GM19035 (cell line): ENCODE results near the gene RIC1.
"Not testable (repeated sequence)": the region's sequence is repeated elsewhere in the genome, so short reads cannot be mapped to it uniquely, and the experiment has no call there.

Experiments
- ATAC-seq: cut with Tn5 transposase; IDR thresholded peaks from one replicate; pipeline ENCODE4 v1.9.1; 2021; ENCODE audit not compliant: unreplicated experiment

Gene RIC1

GRCh38 chr9:5783982-5784381 lies 155.1 kb downstream of the RIC1 start:
- no peak for ATAC-seq

- ATAC-seq, result no peak
These were observed 155.8 kb downstream of the RIC1 start for GRCh38 chr9:5784526-5785315.

DNA sequence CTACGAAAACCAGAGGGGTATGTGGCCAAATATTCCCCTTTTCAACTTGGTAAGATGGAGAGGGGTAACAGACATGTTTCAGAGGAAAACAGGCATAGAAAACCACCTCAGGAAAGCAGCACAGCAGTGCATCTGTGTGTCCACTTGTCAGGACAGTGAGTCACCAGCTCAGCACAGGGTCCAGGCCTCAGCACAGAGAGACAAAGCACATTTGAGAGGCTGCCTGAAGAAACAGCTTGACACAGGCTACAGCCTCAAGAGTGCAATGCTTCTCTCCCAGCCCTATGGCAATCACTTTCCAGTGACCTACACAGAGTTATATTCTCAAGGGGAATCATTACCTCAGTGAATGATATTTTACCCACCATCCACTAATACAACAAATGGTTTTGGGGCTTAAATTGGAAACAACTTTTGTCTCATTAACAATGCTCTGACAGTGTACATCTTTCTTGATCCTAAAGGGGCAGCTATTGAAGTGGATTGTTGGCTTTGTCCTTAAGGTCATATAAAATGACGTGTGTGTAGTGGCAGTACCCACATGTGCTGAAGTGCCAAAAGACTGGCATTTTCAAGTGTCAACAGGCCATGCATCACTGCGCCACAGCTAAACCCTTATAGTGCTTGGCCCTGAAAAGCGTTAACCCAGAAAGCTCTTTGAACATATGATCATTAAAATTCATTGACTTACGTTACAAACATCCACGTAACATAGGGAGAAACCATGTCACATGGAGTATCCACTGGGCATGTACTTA lies 157.6 kb downstream of the RIC1 start:
- ATAC-seq, result no peak

DNA sequence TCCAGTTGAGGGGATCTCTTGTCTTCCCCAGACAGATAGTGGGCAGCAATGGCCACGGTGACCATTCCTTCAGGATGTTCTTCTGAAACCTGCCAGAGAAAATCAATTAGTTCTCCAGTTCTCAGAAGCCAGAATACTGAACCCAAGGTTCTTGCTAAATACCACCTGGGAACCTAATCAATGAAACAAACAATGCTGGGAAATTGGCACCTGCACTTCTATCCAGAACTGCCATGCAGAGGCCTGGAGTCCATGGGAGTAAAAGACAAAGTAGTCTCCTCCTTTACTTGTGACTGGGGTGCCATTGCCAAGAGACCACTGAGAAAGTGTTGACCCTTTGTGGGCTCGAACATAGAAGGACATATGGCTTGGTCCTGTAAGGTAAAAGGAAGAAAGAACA lies 158.3 kb downstream of the RIC1 start:
- no peak for ATAC-seq

DNA sequence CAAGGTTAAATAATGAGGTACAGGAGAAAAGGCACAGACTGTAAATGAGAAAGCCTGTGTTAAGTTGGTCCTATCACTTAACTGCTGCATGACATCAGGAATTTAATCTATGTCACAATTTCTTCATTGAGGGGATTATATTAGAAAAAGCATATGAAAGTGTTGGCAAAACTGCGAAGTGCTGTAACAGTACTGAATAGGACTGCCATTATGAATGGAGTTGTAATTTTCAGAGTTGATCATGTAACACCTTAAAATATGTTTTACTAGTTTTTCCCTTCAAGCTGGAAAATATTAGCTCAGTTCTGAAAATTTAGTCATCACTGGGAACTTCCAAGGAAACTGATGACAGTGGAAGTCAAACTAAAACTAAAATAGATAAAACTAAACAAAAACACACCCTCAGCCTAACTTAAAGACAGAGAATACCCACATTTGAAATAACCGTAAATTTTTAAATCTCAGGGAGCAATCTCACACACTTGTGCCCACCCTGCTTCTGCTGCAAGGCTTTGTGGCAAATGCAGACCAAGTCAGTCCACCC lies 158.9 kb downstream of the RIC1 start:
- no peak for ATAC-seq

- no peak for ATAC-seq
These were observed 160.6 kb downstream of the RIC1 start for GRCh38 chr9:5789489-5789888.

DNA sequence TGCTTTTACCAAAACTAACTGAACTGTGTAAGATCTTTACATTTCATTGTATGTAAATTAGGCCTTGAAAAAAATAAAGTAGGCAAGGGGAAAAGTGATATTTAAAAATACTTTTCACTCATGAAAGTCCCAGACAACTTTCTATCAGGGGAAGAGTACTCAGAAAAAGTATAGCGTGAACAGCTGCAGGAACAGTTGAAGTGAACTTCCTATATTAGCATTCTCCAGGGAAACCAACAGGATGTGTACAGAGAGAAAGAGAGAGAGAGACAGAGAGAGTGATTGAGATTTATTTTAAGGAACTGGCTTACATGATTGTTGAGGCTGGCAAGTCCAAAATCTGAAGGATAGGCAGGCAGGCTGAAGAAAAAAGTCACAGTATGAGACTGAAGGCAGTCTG lies 162.0 kb downstream of the RIC1 start:
- no peak for ATAC-seq

GRCh38 chr9:5791870-5792269 lies 163.0 kb downstream of the RIC1 start:
- ATAC-seq, result no peak

- ATAC-seq, result no peak
These were observed 164.9 kb downstream of the RIC1 start for GRCh38 chr9:5793812-5794211.

DNA sequence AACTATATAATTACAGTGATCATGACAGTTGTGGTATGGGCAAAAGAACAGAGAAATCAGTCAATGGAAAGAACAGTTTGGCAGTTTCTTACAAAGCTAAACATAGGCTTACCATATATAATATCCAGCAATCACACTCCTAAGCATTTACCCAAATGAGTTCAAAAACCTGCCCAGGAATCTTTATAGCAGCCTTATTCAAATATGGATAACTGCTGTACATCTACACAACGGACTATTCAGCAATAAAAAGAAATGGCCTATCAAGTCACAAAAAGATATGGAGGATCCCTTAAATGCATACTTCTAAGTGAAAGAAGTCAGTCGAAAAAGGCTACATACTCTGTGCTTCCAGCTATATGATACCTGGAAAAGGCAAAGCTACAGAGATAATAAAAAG lies 167.4 kb downstream of the RIC1 start:
- ATAC-seq, result no peak

DNA sequence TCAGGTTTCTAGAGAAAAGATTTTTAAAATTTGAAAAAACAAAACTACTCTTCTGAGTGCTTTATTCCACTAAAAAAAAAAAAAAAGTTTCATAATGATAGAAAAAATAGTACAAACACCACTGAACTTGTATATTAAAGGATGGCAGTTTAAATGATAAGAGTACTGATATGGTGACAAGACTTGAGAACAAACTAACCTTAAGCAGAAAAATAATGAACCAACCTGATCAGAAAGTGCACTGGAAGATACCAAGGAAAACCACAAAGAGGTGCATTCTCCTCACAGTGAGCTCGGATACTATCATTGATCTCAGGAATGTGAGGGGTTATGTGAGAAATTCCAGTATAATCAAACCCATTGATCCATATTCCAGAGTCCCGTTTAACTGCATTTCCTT lies 169.7 kb downstream of the RIC1 start:
- no peak for ATAC-seq

- ATAC-seq, result no peak
These were observed 170.4 kb downstream of the RIC1 start for GRCh38 chr9:5799314-5799713.

- not testable (repeated sequence) for ATAC-seq
These were observed 171.5 kb downstream of the RIC1 start for GRCh38 chr9:5800378-5800777.

DNA sequence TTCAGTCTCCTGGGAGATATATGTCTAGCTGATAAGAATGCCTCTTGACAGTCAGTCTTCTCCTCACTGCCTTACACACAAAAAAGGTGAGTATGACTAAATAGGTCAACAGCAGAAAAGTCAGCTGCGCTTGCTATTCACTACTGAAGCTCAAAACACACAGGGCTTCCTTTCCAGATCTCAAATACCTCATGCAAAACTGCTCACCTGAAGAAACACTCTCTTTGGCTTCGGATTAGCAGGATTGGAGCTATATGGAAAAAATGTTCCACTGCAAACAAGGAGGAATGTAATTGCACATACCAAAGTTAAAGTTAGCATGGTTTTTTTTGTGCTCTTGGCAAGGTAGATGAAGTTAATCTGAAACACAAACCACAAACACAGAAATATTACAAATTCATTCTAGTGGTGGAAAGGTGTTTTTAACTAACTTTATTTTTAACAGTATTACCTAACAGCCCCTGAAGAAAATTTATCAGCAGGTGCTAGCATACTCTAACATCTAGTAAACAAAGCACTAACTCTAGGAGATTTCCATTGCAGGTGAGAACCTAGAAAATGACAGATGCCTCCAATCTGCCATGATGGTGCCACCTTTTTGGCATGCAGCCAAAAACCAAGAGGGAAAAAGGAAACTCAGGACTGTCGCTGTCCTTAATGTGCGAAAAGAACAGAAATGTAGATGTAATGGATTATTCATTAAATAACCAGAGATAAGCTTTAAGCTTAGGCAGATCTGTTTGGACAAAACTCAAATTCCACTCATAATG lies 172.2 kb downstream of the RIC1 start:
- no peak for ATAC-seq

DNA sequence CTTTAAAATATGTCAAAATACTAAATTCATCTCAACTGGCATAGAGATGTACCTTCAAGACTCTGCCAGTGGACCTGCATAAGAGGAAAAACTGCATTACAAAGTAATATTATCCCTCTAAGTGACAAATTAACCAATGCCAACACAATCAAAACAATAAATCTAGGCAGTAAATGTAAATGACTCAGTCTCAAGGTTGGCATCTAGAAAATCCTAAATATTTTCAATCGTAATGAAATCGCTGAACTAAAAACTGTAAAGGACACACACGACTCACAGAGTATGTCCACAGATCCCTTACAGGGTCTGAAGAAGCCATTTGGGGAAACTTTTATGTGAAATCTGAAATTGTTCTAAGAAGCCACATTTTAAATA lies 172.8 kb downstream of the RIC1 start:
- ATAC-seq, result no peak

GRCh38 chr9:5805478-5805877 lies 176.6 kb downstream of the RIC1 start:
- no peak for ATAC-seq

DNA sequence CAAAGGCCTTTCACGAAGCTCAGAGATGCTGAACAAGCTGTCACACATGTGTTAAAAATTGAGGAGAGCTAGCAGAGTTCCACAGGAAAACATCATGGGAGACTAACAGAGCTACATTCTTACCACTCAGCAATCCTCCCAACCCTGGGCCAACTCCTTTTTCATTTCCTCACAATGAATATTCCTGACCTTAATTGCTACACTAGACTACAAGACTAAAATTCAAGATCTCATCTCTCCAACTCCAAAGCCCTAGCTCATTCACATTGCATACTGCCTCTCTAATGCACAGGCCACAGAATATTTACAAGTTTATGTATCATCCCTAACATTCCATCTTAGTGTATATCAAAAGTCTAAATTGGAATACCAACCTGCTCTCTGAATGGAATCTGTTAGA lies 182.8 kb downstream of the RIC1 start:
- no peak for ATAC-seq

GRCh38 chr9:5813824-5814223 lies 184.9 kb downstream of the RIC1 start:
- no peak for ATAC-seq

- ATAC-seq, result no peak
These were observed 186.6 kb downstream of the RIC1 start for GRCh38 chr9:5815461-5815860.

- ATAC-seq, result no peak
These were observed 189.0 kb downstream of the RIC1 start for GRCh38 chr9:5817862-5818261.

GRCh38 chr9:5818424-5819142 lies 189.7 kb downstream of the RIC1 start:
- no peak for ATAC-seq
